ENCODE data around the gene TCOF1. TPM values are rescaled to one million over a fixed set of nuclear protein-coding genes. Genes with fewer than 3 reads are reported as not detected.

TCOF1 gene
- total RNA-seq, 2 donors from 2014 or later = 17.5 to 18.1 TPM

DNA sequence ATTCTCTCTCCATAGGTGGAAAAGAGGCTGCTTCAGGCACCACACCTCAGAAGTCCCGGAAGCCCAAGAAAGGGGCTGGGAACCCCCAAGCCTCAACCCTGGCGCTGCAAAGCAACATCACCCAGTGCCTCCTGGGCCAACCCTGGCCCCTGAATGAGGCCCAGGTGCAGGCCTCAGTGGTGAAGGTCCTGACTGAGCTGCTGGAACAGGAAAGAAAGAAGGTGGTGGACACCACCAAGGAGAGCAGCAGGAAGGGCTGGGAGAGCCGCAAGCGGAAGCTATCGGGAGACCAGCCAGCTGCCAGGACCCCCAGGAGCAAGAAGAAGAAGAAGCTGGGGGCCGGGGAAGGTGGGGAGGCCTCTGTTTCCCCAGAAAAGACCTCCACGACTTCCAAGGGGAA, 38.8 kb downstream of the TCOF1 start:
- no peak for DNase-seq (ENCODE audit: low spot score)
- no peak overlapping the region for H3K4me3 ChIP-seq
- TF ChIP-seq, protein P1, sequence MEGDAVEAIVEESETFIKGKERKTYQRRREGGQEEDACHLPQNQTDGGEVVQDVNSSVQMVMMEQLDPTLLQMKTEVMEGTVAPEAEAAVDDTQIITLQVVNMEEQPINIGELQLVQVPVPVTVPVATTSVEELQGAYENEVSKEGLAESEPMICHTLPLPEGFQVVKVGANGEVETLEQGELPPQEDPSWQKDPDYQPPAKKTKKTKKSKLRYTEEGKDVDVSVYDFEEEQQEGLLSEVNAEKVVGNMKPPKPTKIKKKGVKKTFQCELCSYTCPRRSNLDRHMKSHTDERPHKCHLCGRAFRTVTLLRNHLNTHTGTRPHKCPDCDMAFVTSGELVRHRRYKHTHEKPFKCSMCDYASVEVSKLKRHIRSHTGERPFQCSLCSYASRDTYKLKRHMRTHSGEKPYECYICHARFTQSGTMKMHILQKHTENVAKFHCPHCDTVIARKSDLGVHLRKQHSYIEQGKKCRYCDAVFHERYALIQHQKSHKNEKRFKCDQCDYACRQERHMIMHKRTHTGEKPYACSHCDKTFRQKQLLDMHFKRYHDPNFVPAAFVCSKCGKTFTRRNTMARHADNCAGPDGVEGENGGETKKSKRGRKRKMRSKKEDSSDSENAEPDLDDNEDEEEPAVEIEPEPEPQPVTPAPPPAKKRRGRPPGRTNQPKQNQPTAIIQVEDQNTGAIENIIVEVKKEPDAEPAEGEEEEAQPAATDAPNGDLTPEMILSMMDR (IDR thresholded peaks at IDR 0.05) = no peak
- peaks cover 0 to 5% of the 10 kb centered on the region in 2 donors for H3K4me1 ChIP-seq
- no peaks in the 10 kb centered on the region for H3K9me3 ChIP-seq
- H3K27ac ChIP-seq = no peak overlapping the region
- peaks cover 83% of the 10 kb centered on the region for H3K36me3 ChIP-seq
- no peaks in the 10 kb centered on the region for H3K27me3 ChIP-seq

DNA sequence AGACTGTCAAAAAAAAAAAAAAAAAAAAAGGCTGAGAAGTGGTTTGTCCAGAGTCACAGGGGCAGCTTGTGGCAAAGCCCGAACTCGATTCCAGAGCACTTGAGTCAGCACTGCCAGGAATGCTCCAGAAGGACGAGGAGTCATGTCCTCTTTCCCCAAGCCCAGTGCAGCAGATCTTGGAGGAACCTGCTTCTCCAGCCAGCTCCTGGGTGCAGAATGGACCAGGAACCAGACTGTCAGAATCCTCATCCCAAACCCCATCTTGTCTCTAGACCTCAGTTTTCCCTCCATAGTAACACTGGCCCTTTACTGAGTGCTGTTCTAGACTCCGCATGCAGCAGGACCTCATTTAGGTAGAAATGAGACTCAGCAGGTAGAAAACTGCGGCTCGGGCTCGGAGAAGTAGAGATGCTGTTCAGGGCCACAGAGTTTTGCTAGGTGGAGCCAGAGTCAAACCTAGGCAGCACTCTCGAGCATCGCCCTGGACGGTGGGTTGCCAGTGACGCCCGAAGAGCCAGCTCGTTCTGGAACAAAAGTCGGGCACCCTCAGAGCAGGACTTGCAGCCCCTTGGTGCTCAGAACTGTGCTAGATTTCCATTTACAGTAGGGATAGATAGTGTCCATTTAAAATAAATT, 39.8 kb downstream of the TCOF1 start:
- TF ChIP-seq, protein P1 (IDR thresholded peaks at IDR 0.05) = no peak
- Histone ChIP-seq H3K9me3 (no peaks in the 10 kb centered on the region), H3K4me1 (peaks cover 0 to 10% of the 10 kb centered on the region in 2 donors), H3K27ac (no peak overlapping the region), H3K36me3 (peaks cover 78% of the 10 kb centered on the region), H3K4me3 (no peak overlapping the region), H3K27me3 (no peaks in the 10 kb centered on the region)
- DNase-seq (ENCODE audit: low spot score) = no peak

- H3K27me3 ChIP-seq = no peaks in the 10 kb centered on the region
- peaks cover 0 to 10% of the 10 kb centered on the region in 2 donors for H3K4me1 ChIP-seq
- H3K9me3 ChIP-seq = no peaks in the 10 kb centered on the region
- no peak for DNase-seq (ENCODE audit: low spot score)
- no peak overlapping the region for H3K27ac ChIP-seq
- TF ChIP-seq, protein P1 (IDR thresholded peaks at IDR 0.05) = no peak
- peaks cover 75% of the 10 kb centered on the region for H3K36me3 ChIP-seq
- no peak overlapping the region for H3K4me3 ChIP-seq
Measured at GRCh38 chr5:150397782-150398721, 40.6 kb downstream of the TCOF1 start.

DNA sequence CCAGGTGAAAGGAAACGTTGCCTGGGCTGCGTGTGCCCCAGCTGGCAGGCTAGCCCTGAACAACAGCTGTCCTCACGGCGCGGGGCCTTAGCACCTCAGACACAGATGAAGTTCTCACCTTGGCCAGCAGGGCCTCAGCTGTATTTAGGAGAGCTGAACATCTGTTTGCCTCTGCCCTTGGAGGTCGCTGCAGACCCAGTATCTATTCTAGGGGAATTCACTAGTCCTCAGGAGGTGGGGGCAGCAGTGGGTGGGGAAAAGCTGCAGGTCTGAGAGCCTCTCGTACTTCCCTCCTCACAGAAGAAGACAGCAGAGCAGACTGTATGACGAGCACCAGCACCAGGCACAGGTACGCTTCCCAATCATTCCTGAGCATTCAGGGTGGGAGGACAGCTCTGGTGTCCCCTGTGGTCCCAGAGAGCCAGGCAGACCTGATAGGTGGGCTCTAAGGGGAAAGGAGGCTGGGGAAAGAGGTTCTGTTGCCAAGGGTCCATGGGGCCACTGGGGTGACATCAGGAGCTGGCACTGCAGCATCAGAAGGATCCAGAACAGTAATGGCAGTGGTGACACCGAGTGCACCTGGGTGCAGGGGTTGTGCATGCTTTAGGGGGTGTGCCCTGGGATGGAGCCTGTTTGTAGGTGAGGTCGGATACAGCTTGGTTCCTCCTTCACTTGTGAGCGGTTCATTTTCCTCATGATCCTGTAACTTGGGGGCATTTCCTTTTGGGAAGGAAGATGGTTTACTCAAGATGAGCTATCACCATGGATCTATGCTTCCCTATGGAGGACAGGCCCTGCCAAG, 41.4 kb downstream of the TCOF1 start:
- no peaks in the 10 kb centered on the region for H3K27me3 ChIP-seq
- DNase-seq (ENCODE audit: low spot score) = no peak
- H3K4me3 ChIP-seq = no peak overlapping the region
- H3K27ac ChIP-seq = no peak overlapping the region
- peaks cover 0 to 13% of the 10 kb centered on the region in 2 donors for H3K4me1 ChIP-seq
- H3K36me3 ChIP-seq = peaks cover 66% of the 10 kb centered on the region
- TF ChIP-seq, protein P1 (IDR thresholded peaks at IDR 0.05) = no peak
- no peaks in the 10 kb centered on the region for H3K9me3 ChIP-seq

GRCh38 chr5:150399524-150400211, 42.2 kb downstream of the TCOF1 start:
- DNase-seq (ENCODE audit: low spot score) = no peak
- TF ChIP-seq, protein P1 (IDR thresholded peaks at IDR 0.05) = no peak
- peaks cover 59% of the 10 kb centered on the region for H3K36me3 ChIP-seq

More at GRCh38 chr5:150399524-150400211, 42.2 kb downstream of the TCOF1 start:
- H3K4me1 ChIP-seq = peaks cover 0 to 16% of the 10 kb centered on the region in 2 donors
- no peak overlapping the region for H3K4me3 ChIP-seq
- no peaks in the 10 kb centered on the region for H3K27me3 ChIP-seq
- H3K9me3 ChIP-seq = no peaks in the 10 kb centered on the region
- H3K27ac ChIP-seq = no peak overlapping the region

Data from right atrium auricular region (tissue), 2 donors.